Right lobe of liver (tissue), 6 donors: ENCODE results near the gene SPIRE2. TPM values are rescaled to one million over a fixed set of nuclear protein-coding genes. Genes with fewer than 3 reads are reported as not detected.

Experiments
- ATAC-seq, 4 donors: fragments of 200-7000 bp; cut with Tn5 transposase; one replicate each; pipeline ENCODE4 v1.9.1; 2020; ENCODE audit warnings: mild to moderate bottlenecking in 4 of 4, moderate library complexity in 4 of 4
- DNase-seq, 3 donors: peaks; one replicate each; pipeline ENCODE4 v3.0.0-alpha.2; 2020
- H3K27ac ChIP-seq, 3 donors: fragments of 200-600 bp; one replicate each; pipeline ENCODE4 v1.8.0; 2022
- H3K27me3 ChIP-seq, 2 donors: fragments of 200-600 bp; one replicate each; pipeline ENCODE4 v1.8.0; 2022
- H3K36me3 ChIP-seq, 4 donors: fragments of 200-600 bp; sonication (generic) in 1 of 4; one replicate each; pipeline versions ENCODE4 v1.5.1 to v1.8.0; 2017 to 2022; ENCODE audit warnings: control low read depth in 1 of 4
- H3K4me1 ChIP-seq, 4 donors: fragments of 200-600 bp; sonication (generic) in 1 of 4; one replicate each; pipeline versions ENCODE4 v1.5.1 to v1.8.0; 2017 to 2022; ENCODE audit warnings: control low read depth in 1 of 4
- H3K4me3 ChIP-seq, 3 donors: fragments of 200-600 bp; one replicate each; pipeline ENCODE4 v1.8.0; 2022
- H3K9me3 ChIP-seq, 4 donors: fragments of 200-600 bp; sonication (generic) in 1 of 4; one replicate each; pipeline versions ENCODE4 v1.5.1 to v1.8.0; 2017 to 2022; ENCODE audit warnings: control low read depth in 1 of 4
- POLR2A ChIP-seq: fragments of 450-650 bp; IDR thresholded peaks from one replicate; pipeline ENCODE4 v1.6.1; 2017; ENCODE audit warnings: antibody characterized with exemption, mild to moderate bottlenecking
- WGBS: methylation state at CpG from one replicate; pipeline ENCODE4 v1.1.6; 2018; ENCODE audit warnings: low coverage, low lambda C conversion rate; ENCODE audit not compliant: insufficient coverage; ENCODE audit errors: missing lambda C conversion rate; 5-methylcytosine and 5-hydroxymethylcytosine counted together
- intact Hi-C, 2 donors: fragments of 100-400 bp; cut with DNase I; formaldehyde crosslinking; loops; one replicate each; pipeline versions ENCODE4 v1.11.2 to v1.14.1; 2022
- total RNA-seq, 6 experiments: library from RNA; depleted of rRNA in 2 of 6; stranded (reverse); fragments of >200 nt in 2 of 6; fragmentation: NEBNext Ultra II Directional in 3 of 6; extraction: Animal tissue kit (Norgen Biotek cat#: 25700) in 3 of 6; gene quantifications; one replicate each; pipeline versions ENCODE4 v1.1.0 to v1.2.4, GENCODE V29; 2016 to 2023
- TF ChIP-seq, protein P1 (sequence below), 4 donors: fragments of 200-600 bp in 3 of 4; fragments of 450-650 bp in 1 of 4; IDR thresholded peaks; one replicate each; pipeline versions ENCODE4 v1.5.1 to v1.8.0; 2016 to 2022; ENCODE audit warnings: antibody characterized with exemption in 4 of 4, mild to moderate bottlenecking in 2 of 4
- donor health status: DM: no; HTN: yes; CAD: no.
- donor health status: DM: no; HTN: no; CAD: no.
- donor health status: DM: no; HTN: no; CAD: no.
- donor health status: DM: no; HTN: yes; CAD: no.
- donor health status: DM: no; HTN: yes; CAD: no.

The SPIRE2 gene
- total RNA-seq, 6 experiments from 2014 or later = 4.8 to 7.8 (median 6.1) TPM

DNA sequence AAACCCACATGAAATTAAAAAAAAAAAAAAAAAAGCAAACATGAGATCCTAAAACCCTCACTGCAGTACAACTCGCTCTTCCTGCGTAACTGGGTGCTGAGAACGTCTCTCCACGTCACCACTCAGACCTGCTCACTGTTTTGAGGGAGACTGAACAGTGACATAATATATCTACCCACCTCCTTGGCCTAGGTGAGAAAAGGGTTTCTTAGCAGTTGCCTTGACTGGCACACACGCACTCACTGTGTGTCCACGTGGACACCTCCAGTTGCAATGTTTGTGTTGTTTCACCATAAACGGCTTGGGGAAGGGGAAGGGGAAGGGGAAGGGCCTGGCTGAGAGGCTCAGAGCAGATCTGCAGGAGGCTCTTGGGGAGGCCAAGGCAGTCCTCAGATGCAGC lies 43.9 kb upstream of the SPIRE2 start:
- Histone ChIP-seq H3K36me3 (no peaks in the 10 kb centered on the region), H3K4me1 (no peaks in the 10 kb centered on the region), H3K4me3 (no peak overlapping the region), H3K27ac (no peak overlapping the region), H3K9me3 (no peaks in the 10 kb centered on the region), H3K27me3 (no peaks in the 10 kb centered on the region)
- 64% methylated on average over 7 of the region's 7 CpGs for WGBS
- ATAC-seq = peak in 2 of 4 donors; percentile 27 to 49
- DNase-seq = no peak
- TF ChIP-seq, protein P1, sequence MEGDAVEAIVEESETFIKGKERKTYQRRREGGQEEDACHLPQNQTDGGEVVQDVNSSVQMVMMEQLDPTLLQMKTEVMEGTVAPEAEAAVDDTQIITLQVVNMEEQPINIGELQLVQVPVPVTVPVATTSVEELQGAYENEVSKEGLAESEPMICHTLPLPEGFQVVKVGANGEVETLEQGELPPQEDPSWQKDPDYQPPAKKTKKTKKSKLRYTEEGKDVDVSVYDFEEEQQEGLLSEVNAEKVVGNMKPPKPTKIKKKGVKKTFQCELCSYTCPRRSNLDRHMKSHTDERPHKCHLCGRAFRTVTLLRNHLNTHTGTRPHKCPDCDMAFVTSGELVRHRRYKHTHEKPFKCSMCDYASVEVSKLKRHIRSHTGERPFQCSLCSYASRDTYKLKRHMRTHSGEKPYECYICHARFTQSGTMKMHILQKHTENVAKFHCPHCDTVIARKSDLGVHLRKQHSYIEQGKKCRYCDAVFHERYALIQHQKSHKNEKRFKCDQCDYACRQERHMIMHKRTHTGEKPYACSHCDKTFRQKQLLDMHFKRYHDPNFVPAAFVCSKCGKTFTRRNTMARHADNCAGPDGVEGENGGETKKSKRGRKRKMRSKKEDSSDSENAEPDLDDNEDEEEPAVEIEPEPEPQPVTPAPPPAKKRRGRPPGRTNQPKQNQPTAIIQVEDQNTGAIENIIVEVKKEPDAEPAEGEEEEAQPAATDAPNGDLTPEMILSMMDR (IDR thresholded peaks at IDR 0.05) = no peak
- no peak for TF ChIP-seq POLR2A
- intact Hi-C loops = no loop called here

DNA sequence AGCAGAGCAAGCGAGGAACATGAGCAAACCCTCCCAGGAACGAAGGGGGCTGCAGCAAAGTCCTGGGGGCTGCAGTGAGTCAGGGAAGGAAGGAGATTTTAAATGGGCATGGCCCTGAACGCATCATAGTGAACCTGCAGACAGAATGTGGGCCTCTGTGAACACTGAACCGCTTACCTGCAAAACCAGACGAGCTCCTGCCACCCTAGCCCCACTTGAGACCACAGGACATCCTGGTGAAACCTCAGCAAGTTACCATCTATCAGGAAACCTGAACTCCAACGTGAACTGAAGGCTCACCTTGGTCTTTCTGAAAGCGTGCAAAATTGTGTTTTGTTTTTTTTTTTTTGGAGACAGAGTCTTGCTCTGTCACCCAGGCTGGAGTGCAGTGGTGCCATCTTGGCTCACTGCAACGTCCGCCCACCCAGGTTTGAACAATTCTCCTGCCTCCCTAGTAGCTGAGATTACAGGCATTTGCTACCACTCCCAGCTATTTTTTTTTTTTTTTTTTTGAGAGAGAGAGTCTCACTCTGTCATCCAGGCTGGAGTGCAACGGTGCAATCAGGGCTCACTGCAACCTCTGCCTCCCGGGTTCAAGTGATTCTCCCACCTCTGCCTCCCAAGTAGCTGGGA lies 42.6 kb upstream of the SPIRE2 start:
- H3K27ac ChIP-seq = no peak overlapping the region
- H3K27me3 ChIP-seq = no peaks in the 10 kb centered on the region
- H3K4me3 ChIP-seq = no peak overlapping the region
- no peaks in the 10 kb centered on the region for H3K4me1 ChIP-seq
- peak in 3 of 4 donors; percentile 18 to 29 (median 22) for ATAC-seq
- H3K9me3 ChIP-seq = no peaks in the 10 kb centered on the region
- intact Hi-C loops = no loop called here
- 74% methylated on average over 7 of the region's 11 CpGs for WGBS
- no peaks in the 10 kb centered on the region for H3K36me3 ChIP-seq
- no peak for DNase-seq
- TF ChIP-seq, protein P1 (IDR thresholded peaks at IDR 0.05) = no peak
- TF ChIP-seq POLR2A = no peak

DNA sequence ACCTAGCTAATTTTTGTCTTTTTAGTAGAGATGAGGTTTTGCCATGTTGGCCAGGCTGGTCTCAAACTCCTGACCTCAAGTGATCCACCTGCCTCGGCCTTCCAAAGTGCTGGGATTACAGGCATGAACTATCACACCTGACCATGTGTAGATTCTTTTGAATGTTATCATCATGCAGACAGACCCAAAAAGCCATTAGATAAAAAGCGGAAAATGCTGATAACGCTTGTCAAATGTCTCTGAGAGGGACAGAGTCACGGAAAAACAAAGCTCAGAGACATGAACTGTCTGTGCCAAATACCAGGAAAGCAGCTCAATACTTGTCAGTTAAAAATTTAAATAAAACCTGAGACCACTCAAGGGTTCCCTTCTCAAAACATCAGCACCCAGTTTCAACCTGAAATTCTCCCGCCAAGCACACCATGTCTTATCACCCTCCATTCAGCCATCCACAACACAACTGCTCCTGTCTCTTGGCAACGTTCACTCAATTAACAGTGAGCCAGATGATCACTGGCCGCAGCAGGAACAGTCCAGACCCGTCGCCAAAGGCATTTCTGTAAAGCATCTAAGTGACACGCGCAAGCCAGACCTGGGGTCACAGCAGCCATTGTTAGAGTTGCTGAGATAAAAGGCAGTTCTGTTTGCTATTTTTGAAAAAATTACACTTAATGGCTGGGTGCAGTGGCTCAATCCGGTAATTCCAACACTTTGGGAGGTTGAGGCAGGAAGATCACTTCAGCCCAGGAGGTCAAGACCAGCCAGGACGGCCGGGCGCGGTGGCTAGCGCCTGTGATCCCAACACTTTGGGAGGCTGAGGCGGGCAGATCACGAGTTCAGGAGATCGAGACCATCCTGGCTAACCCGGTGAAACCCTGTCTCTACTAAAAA lies 41.6 kb upstream of the SPIRE2 start:
- Histone ChIP-seq H3K27me3 (no peaks in the 10 kb centered on the region), H3K4me3 (no peak overlapping the region), H3K36me3 (no peaks in the 10 kb centered on the region), H3K9me3 (no peaks in the 10 kb centered on the region), H3K4me1 (no peaks in the 10 kb centered on the region), H3K27ac (no peak overlapping the region)
- intact Hi-C loops = no loop called here
- no peak for ATAC-seq
- no peak for TF ChIP-seq POLR2A
- TF ChIP-seq, protein P1 (IDR thresholded peaks at IDR 0.05) = no peak
- DNase-seq = no peak
- WGBS = 83% methylated on average over 12 of the region's 21 CpGs

DNA sequence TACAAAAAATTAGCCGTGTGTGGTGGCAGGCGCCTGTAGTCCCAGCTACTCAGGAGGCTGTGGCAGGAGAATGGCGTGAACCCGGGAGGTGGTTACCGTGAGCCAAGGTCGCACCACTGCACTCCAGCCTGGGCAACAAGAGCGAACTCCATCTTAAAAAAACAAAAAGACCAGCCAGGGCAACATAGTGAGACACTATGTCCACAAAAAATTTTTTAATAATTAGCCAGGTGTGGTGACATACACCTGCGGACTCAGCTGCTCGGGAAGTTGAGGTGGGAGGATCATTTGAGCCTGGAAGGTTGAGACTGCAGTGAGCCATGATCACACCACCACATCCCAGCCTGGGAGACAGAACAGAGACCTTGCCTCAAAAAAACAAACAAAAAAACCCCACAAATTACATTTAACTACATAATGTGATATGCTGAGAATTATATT lies 40.9 kb upstream of the SPIRE2 start:
- Histone ChIP-seq H3K27ac (no peak overlapping the region), H3K4me3 (no peak overlapping the region), H3K36me3 (no peaks in the 10 kb centered on the region), H3K9me3 (no peaks in the 10 kb centered on the region), H3K27me3 (no peaks in the 10 kb centered on the region), H3K4me1 (no peaks in the 10 kb centered on the region)
- TF ChIP-seq, protein P1 (IDR thresholded peaks at IDR 0.05) = no peak
- no peak for TF ChIP-seq POLR2A
- intact Hi-C loops = no loop called here
- 57% methylated on average over 3 of the region's 9 CpGs for WGBS
- DNase-seq (no peak), ATAC-seq (peak in 1 of 4 donors; percentile 21)
